GM18907 (cell line): ENCODE results near the gene GDAP2.
A peak's percentile ranks its signal among the peaks of the same experiment; 100 is the strongest.
"Not testable (repeated sequence)": the region's sequence is repeated elsewhere in the genome, so short reads cannot be mapped to it uniquely, and the experiment has no call there.

ENCODE experiments used
- ATAC-seq: cut with Tn5 transposase; IDR thresholded peaks from one replicate; pipeline ENCODE4 v1.9.1; 2021; ENCODE audit warnings: mild to moderate bottlenecking, moderate library complexity; ENCODE audit not compliant: unreplicated experiment

GDAP2 gene

GRCh38 chr1:117929343-117930172 lies at the start of gene GDAP2, which contains the start of gene WDR3:
GDAP2 (minus strand) TSS chr1:117929621; CDS start chr1:117920357, 9,264 bp downstream.
WDR3 (plus strand) TSS chr1:117929739; CDS start chr1:117933320, 3,581 bp downstream.
- ATAC-seq: peak; percentile 96

- no peak for ATAC-seq
Measured at GRCh38 chr1:117976381-117976780, 47.0 kb upstream of the GDAP2 start.

GRCh38 chr1:117971777-117972176 lies 42.4 kb upstream of the GDAP2 start:
- ATAC-seq: no peak

GRCh38 chr1:117970252-117970651 lies 40.8 kb upstream of the GDAP2 start:
- no peak for ATAC-seq

GRCh38 chr1:117967881-117968280 lies 38.5 kb upstream of the GDAP2 start:
- no peak for ATAC-seq

GRCh38 chr1:117967477-117967876 lies 38.1 kb upstream of the GDAP2 start:
- no peak for ATAC-seq

GRCh38 chr1:117964290-117965038 lies 35.0 kb upstream of the GDAP2 start:
- no peak for ATAC-seq

GRCh38 chr1:117959364-117959763 lies 29.9 kb upstream of the GDAP2 start:
- no peak for ATAC-seq

- ATAC-seq: no peak
Measured at GRCh38 chr1:117952386-117952785, 23.0 kb upstream of the GDAP2 start.

- ATAC-seq: no peak
Measured at GRCh38 chr1:117942293-117942692, 12.9 kb upstream of the GDAP2 start.

GRCh38 chr1:117933769-117934168 lies 4.3 kb upstream of the GDAP2 start:
- no peak for ATAC-seq

GRCh38 chr1:117932576-117932975 lies 3.2 kb upstream of the GDAP2 start:
- ATAC-seq: no peak

GRCh38 chr1:117930484-117930883 lies 1.1 kb upstream of the GDAP2 start:
- no peak for ATAC-seq

- peak; percentile 2 for ATAC-seq
Measured at GRCh38 chr1:117930173-117930447, 689 bp upstream of the GDAP2 start.

GRCh38 chr1:117928881-117929342 lies 509 bp downstream of the GDAP2 start:
- peak; percentile 50 for ATAC-seq

- ATAC-seq: no peak
Measured at GRCh38 chr1:117925981-117926380, 3.4 kb downstream of the GDAP2 start.

- ATAC-seq: not testable (repeated sequence)
Measured at GRCh38 chr1:117922717-117923116, 6.7 kb downstream of the GDAP2 start.

GRCh38 chr1:117921991-117922390 lies 7.4 kb downstream of the GDAP2 start:
- no peak for ATAC-seq

- ATAC-seq: no peak
Measured at GRCh38 chr1:117919376-117919775, 10.0 kb downstream of the GDAP2 start.

- ATAC-seq: no peak
Measured at GRCh38 chr1:117911051-117911450, 18.4 kb downstream of the GDAP2 start.

- ATAC-seq: no peak
Measured at GRCh38 chr1:117905019-117905418, 24.4 kb downstream of the GDAP2 start.

GRCh38 chr1:117904485-117904884 lies 24.9 kb downstream of the GDAP2 start:
- ATAC-seq: no peak
